HepG2 (cell line): ENCODE data around the gene RUVBL2. TPM values are rescaled to one million over a fixed set of nuclear protein-coding genes. Genes with fewer than 3 reads are reported as not detected.

ENCODE experiments used
- CENPT ChIP-seq: sonication (generic); formaldehyde crosslinking; IDR thresholded peaks from 2 replicates; pipeline ENCODE4 v1.8.0; 2022; ENCODE audit warnings: low read depth, mild to moderate bottlenecking, moderate library complexity, missing genetic modification reagents
- JARID2 ChIP-seq: sonication (generic); formaldehyde crosslinking; IDR thresholded peaks from 2 replicates; pipeline ENCODE4 v1.8.1; 2023; ENCODE audit warnings: missing genetic modification reagents, inconsistent platforms; ENCODE audit not compliant: insufficient replicate concordance
- PPARG ChIP-seq: conservative IDR thresholded peaks from 2 replicates; pipeline ENCODE4 v1.6.1; 2016; ENCODE audit warnings: missing biosample characterization, missing genetic modification reagents
- RELA ChIP-seq: sonication (generic); formaldehyde crosslinking; IDR thresholded peaks from 2 replicates; pipeline ENCODE4 v1.4.0; 2020; ENCODE audit warnings: missing genetic modification reagents
- SMAD3 ChIP-seq: sonication (generic); formaldehyde crosslinking; IDR thresholded peaks from 2 replicates; pipeline ENCODE4 v1.4.0; 2020; ENCODE audit warnings: missing genetic modification reagents
- SMARCE1 ChIP-seq: fragments of 450-650 bp; IDR thresholded peaks from 2 replicates; pipeline ENCODE4 v1.6.1; 2017; ENCODE audit warnings: borderline replicate concordance
- TBX2 ChIP-seq: sonication (generic); formaldehyde crosslinking; IDR thresholded peaks from 2 replicates; pipeline ENCODE4 v1.5.0; 2020; ENCODE audit warnings: missing genetic modification reagents, mild to moderate bottlenecking, borderline replicate concordance
- TCF7L2 ChIP-seq: IDR thresholded peaks from 2 replicates; pipeline ENCODE4 v1.6.1; 2011; ENCODE audit warnings: mild to moderate bottlenecking, low read depth, low read length, moderate library complexity
- ZBTB20 ChIP-seq: sonication (generic); formaldehyde crosslinking; IDR thresholded peaks from 2 replicates; pipeline ENCODE4 v1.8.1; 2023; ENCODE audit warnings: missing genetic modification reagents, low read depth, mild to moderate bottlenecking, borderline replicate concordance
- ZNF337 ChIP-seq: sonication (generic); formaldehyde crosslinking; IDR thresholded peaks from 2 replicates; pipeline ENCODE4 v1.5.1; 2020; ENCODE audit warnings: missing genetic modification reagents, low read depth, mild to moderate bottlenecking, borderline replicate concordance
- ZNF564 ChIP-seq: sonication (generic); formaldehyde crosslinking; IDR thresholded peaks from 2 replicates; pipeline ENCODE4 v1.8.1; 2023; ENCODE audit warnings: mild to moderate bottlenecking, missing genetic modification reagents
- ZNF720 ChIP-seq: sonication (generic); formaldehyde crosslinking; IDR thresholded peaks from 2 replicates; pipeline ENCODE4 v1.4.0; 2020; ENCODE audit warnings: missing genetic modification reagents
- polyA plus RNA-seq, 8 experiments: library from polyadenylated mRNA; depleted of rRNA in 3 of 8; stranded (reverse) in 7 of 8; unstranded in 1 of 8; fragments of >200 nt; fragmentation: Illumina TruSeq in 4 of 8; extraction: Trizol in 4 of 8; gene quantifications; 2 replicates each; pipeline versions ENCODE4 v1.2.1 to v1.2.3, GENCODE V29; 2011 to 2016; ENCODE audit warnings: low read depth in 4 of 8, missing spikeins in 1 of 8, mixed read lengths in 1 of 8; ENCODE audit not compliant: insufficient read depth in 1 of 8
- total RNA-seq, 5 experiments: library from RNA; depleted of rRNA; stranded (reverse); fragments of >200 nt; fragmentation: Illumina TruSeq; extraction: Trizol; gene quantifications; 2 replicates each; pipeline ENCODE4 v1.2.3, GENCODE V29; 2016; ENCODE audit warnings: low read depth in 1 of 5
- TF ChIP-seq, protein P1 (sequence below): sonication (generic); formaldehyde crosslinking; IDR thresholded peaks from 2 replicates; pipeline ENCODE4 v1.8.0; 2022; ENCODE audit warnings: missing genetic modification reagents, mild to moderate bottlenecking, moderate library complexity, borderline replicate concordance
- TF ChIP-seq, protein P2 (sequence below): sonication (generic); formaldehyde crosslinking; IDR thresholded peaks from 2 replicates; pipeline ENCODE4 v1.4.0; 2020; ENCODE audit warnings: missing genetic modification reagents
- TF ChIP-seq, protein P3 (sequence below): sonication (generic); formaldehyde crosslinking; IDR thresholded peaks from 2 replicates; pipeline ENCODE4 v1.4.0; 2020; ENCODE audit warnings: missing genetic modification reagents
- TF ChIP-seq, protein P4 (sequence below): sonication (generic); formaldehyde crosslinking; IDR thresholded peaks from 2 replicates; pipeline ENCODE4 v1.5.1; 2020; ENCODE audit warnings: mild to moderate bottlenecking, missing genetic modification reagents, borderline replicate concordance
- TF ChIP-seq, protein P5 (sequence below): sonication (generic); formaldehyde crosslinking; IDR thresholded peaks from 2 replicates; pipeline ENCODE4 v1.4.0; 2020; ENCODE audit warnings: mild to moderate bottlenecking, missing genetic modification reagents

RUVBL2 gene
- total and polyA plus RNA-seq, 2 of the 13 experiments (the other 11 are each of a cell fraction or from before 2014, with no cell fraction given) = 120 to 122 TPM

DNA sequence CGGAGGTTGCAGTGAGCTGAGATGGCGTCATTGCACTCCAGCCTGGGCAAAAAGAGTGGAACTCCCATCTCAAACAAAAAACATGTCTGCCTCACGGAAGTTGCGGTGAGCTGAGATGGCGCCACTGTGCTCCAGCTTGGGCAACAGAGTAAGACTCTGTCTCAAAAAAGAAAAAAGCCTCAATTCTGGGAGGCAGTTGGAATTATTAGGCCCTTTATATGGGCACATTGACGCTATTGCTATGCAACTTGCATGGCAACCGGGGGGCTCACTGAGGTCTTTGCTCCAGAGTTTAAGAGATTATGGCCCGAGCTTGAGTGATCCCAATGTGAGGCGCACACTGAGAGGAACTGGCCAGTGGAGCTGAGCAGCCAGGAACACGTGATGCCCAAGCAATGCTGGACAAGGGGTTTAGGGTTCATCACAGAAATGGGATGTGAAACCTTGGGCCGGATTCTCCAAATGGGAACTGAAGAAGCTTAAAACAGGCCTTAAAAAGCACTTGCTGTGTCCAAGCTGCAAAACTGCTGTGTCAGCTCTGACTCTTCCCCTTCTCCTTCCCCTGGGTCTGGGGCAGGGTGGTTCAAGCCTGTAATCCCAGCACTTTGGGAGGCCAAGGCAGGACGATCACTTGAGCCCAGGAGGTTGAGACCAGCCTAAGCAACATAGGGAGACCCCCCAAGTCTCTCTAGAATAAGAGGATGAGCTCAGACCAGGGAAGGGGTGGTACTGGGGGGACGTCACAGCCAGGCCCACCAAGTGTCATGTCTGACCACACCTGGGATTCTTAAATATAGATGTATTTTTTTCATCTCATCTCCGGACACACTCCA, 26.1 kb upstream of the RUVBL2 start (continued):
- TF ChIP-seq, protein P1, sequence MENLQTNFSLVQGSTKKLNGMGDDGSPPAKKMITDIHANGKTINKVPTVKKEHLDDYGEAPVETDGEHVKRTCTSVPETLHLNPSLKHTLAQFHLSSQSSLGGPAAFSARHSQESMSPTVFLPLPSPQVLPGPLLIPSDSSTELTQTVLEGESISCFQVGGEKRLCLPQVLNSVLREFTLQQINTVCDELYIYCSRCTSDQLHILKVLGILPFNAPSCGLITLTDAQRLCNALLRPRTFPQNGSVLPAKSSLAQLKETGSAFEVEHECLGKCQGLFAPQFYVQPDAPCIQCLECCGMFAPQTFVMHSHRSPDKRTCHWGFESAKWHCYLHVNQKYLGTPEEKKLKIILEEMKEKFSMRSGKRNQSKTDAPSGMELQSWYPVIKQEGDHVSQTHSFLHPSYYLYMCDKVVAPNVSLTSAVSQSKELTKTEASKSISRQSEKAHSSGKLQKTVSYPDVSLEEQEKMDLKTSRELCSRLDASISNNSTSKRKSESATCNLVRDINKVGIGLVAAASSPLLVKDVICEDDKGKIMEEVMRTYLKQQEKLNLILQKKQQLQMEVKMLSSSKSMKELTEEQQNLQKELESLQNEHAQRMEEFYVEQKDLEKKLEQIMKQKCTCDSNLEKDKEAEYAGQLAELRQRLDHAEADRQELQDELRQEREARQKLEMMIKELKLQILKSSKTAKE = no peak
- TF ChIP-seq ZNF564 (CRISPR knock-in tag) = no peak
- TF ChIP-seq ZBTB20 (CRISPR knock-in tag) = no peak
- no peak; the same call in 1 of the 2 replicates for TF ChIP-seq TBX2 (CRISPR knock-in tag)
- TF ChIP-seq RELA (CRISPR knock-in tag) = no peak
- no peak; the same call in 1 of the 2 replicates for TF ChIP-seq SMAD3
- no peak for TF ChIP-seq JARID2
- no peak for TF ChIP-seq SMARCE1
- TF ChIP-seq PPARG (CRISPR knock-in tag) = no peak
- TF ChIP-seq, protein P2, sequence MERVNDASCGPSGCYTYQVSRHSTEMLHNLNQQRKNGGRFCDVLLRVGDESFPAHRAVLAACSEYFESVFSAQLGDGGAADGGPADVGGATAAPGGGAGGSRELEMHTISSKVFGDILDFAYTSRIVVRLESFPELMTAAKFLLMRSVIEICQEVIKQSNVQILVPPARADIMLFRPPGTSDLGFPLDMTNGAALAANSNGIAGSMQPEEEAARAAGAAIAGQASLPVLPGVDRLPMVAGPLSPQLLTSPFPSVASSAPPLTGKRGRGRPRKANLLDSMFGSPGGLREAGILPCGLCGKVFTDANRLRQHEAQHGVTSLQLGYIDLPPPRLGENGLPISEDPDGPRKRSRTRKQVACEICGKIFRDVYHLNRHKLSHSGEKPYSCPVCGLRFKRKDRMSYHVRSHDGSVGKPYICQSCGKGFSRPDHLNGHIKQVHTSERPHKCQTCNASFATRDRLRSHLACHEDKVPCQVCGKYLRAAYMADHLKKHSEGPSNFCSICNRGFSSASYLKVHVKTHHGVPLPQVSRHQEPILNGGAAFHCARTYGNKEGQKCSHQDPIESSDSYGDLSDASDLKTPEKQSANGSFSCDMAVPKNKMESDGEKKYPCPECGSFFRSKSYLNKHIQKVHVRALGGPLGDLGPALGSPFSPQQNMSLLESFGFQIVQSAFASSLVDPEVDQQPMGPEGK = no peak; the same call in 1 of the 2 replicates
- TF ChIP-seq TCF7L2 = no peak
- TF ChIP-seq, protein P3, sequence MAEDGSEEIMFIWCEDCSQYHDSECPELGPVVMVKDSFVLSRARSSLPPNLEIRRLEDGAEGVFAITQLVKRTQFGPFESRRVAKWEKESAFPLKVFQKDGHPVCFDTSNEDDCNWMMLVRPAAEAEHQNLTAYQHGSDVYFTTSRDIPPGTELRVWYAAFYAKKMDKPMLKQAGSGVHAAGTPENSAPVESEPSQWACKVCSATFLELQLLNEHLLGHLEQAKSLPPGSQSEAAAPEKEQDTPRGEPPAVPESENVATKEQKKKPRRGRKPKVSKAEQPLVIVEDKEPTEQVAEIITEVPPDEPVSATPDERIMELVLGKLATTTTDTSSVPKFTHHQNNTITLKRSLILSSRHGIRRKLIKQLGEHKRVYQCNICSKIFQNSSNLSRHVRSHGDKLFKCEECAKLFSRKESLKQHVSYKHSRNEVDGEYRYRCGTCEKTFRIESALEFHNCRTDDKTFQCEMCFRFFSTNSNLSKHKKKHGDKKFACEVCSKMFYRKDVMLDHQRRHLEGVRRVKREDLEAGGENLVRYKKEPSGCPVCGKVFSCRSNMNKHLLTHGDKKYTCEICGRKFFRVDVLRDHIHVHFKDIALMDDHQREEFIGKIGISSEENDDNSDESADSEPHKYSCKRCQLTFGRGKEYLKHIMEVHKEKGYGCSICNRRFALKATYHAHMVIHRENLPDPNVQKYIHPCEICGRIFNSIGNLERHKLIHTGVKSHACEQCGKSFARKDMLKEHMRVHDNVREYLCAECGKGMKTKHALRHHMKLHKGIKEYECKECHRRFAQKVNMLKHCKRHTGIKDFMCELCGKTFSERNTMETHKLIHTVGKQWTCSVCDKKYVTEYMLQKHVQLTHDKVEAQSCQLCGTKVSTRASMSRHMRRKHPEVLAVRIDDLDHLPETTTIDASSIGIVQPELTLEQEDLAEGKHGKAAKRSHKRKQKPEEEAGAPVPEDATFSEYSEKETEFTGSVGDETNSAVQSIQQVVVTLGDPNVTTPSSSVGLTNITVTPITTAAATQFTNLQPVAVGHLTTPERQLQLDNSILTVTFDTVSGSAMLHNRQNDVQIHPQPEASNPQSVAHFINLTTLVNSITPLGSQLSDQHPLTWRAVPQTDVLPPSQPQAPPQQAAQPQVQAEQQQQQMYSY = peak; percentile 68; the same call in 1 of the 2 replicates
- TF ChIP-seq ZNF720 (CRISPR knock-in tag) = no peak
- TF ChIP-seq, protein P4, sequence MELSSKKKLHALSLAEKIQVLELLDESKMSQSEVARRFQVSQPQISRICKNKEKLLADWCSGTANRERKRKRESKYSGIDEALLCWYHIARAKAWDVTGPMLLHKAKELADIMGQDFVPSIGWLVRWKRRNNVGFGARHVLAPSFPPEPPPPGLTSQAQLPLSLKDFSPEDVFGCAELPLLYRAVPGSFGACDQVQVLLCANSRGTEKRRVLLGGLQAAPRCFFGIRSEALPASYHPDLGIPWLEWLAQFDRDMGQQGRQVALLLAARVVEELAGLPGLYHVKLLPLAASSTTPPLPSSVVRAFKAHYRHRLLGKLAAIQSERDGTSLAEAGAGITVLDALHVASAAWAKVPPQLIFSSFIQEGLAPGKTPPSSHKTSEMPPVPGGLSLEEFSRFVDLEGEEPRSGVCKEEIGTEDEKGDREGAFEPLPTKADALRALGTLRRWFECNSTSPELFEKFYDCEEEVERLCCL (CRISPR knock-in tag) = no peak
- TF ChIP-seq, protein P5, sequence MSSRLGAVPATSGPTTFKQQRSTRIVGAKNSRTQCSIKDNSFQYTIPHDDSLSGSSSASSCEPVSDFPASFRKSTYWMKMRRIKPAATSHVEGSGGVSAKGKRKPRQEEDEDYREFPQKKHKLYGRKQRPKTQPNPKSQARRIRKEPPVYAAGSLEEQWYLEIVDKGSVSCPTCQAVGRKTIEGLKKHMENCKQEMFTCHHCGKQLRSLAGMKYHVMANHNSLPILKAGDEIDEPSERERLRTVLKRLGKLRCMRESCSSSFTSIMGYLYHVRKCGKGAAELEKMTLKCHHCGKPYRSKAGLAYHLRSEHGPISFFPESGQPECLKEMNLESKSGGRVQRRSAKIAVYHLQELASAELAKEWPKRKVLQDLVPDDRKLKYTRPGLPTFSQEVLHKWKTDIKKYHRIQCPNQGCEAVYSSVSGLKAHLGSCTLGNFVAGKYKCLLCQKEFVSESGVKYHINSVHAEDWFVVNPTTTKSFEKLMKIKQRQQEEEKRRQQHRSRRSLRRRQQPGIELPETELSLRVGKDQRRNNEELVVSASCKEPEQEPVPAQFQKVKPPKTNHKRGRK (CRISPR knock-in tag) = peak; percentile 42; the same call in 1 of the 2 replicates
- no peak for TF ChIP-seq CENPT (CRISPR knock-in tag)
- TF ChIP-seq ZNF337 (CRISPR knock-in tag) = no peak
